ENCODE results near the gene MAP1S.

MAP1S gene

DNA sequence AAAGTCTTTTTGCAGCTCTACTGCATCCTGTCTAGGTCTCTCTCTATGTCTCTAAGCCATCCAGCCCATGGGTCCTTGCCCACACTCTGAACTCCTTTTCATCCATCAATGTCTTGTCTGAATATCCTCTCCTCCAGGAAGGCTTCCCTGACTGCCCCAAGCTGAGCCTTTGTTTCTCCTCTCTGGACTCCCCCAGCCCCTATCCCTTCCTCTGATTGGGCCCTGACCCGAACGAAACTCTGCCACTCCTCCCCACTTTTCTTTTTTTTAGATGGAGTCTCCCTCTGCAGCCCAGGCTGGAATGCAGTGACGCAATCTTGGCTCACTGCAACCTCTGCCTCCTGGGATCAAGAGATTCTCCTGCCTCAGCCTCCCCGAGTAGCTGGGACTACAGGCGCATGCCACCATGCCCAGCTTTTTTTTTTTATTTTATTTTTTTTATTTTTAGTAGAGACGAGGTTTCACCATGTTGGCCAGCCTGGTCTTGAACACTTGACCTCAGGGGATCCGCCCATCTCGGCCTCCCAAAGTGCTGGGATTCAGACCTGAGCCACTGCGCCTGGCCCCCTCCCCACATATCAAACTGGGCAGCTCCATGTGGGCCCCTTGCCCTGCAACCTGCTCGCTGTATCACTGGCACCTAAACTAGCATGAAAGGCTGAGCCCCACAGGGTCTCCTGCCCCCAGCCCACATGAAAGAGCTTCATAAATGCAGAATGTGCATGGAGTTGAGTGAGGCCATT, 30.3 kb upstream of the MAP1S start:
- DNase-seq = no peak

DNA sequence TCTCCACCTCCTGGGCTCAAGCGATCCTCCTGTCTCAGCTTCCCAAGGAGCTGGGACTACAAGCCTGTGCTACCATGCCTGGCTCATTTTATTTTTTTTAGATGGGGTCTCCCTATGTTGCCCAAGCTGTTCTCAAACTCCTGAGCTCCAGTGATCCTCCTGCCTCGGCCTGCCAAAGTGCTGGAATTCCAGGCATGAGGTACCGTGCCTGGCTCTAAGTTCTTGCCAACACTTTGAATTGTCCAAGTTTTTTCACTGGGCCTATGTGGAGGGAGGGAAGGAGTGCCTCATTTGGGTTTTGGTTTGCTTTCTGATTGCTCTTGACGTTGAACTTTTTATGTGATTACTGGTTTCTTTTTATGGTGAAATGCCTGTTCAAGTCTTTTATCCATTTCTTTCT, 26.7 kb upstream of the MAP1S start:
- no peak for DNase-seq

DNA sequence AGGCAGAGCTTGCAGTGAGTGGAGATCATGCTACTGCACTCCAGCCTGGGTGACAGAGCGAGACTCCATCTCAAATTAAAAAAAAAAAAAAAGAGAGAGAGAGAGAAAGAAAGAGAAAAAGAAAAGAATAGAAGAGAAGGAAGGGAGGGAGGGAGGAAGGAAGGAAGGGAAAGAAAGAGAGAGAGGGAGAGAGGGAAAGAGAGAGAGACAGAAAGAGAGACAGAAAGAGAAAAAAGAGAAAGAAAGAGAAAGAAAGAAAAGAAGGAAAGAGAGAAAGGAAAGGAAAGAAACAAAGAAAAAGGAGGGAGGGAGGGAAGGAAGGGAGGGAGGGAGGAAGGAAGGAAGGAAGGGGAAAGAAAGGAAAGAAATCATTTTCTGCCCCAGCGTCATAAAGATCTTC, 24.1 kb upstream of the MAP1S start:
- no peak for DNase-seq

DNA sequence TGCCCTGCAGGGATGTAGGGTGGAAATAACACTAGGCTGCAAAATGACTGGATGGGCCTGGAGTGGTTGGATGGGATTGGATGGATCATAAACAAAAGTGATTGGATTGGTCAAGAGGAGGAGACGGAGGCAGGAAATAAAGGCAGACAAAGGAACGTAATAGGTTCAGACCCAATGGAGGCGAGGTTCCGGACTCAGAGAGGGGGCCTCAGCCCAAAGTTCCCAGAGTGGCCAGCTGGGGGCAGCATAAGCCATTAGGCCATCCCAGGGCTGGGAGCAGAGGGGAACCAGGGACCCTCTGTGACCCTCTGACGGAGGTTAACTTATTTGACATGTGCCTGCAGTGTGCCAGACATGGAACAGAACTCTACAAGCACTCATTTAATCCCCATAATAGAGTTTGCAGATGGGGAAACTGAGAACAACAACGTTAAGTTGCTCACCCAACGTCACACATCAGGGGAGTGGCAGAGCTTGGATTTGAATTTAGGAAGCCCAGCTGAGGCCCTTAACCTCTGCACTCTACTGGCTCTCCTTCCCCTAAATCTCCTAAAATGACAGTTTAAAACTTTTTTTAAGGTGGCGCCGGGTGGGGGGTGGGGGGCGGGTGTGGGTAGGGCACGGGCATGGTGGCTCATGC, 15.3 kb upstream of the MAP1S start:
- no peak for DNase-seq

DNA sequence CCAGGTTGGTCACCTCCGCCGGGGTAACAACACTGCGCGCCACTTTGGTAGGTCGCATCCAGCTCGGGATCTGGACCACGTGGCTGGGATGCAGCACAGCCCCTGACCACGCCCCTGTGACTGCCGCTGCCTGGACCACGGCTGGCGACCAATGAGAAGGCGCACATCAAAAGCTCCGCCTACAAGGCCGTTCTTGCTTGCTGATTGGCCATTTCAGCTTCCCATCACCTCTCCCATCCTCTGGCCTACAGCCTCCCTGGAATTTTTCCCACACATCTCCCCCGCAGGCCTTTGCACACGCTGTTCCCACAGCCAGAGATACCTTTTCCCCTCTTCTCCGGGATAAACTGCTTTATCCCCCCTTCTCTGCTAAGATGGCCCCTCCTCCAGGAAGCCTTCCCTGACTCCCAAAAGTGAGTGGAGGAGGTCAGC, 12.5 kb upstream of the MAP1S start:
- DNase-seq = no peak

DNA sequence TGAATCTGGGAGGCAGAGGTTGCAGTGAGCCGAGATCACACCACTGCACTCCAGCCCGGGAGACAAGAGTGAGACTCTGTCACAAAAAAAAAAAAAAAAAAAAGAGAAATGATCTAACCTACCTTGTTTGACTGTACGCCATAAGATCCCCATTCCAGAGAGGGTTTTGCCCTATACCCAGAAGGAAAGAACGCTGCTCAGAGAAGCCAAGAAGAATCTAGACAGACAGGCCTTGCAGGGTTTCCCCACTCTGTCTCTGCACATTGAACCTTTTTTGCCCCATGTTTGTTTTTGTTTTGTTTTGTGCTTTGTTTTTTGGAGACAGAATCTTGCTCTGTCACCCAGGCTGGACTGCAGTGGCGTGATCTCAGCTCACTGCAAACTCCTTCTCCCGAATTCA, 7.4 kb upstream of the MAP1S start:
- DNase-seq = no peak

DNA sequence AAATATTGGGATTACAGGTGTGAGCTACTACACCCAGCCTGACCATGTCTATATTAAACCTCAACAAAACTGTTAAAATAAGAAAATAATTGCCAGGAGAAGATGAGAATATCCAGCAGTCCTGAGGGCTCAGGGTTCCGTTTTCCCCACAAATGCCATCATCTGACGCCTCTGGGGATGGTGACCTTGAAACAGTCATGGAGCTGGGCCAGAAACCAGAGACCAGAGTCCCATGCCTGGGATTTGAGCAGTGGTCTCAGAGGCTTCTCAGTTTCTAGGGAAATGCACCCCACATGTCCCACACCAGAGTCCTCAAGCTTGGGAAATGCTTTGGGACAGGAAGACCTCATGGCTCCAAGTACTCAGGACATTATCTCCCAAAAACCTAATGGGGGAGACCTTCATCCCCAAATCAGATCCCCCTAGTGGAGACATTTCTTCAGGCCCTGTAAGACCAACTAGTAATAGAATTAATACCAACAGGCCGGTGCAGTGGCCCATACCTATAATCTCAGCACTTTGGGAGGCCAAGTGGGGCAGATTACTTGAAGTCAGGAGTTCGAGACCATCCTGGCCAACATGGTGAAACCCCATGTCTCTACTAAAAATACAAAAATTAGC, 2.9 kb upstream of the MAP1S start:
- no peak for DNase-seq

DNA sequence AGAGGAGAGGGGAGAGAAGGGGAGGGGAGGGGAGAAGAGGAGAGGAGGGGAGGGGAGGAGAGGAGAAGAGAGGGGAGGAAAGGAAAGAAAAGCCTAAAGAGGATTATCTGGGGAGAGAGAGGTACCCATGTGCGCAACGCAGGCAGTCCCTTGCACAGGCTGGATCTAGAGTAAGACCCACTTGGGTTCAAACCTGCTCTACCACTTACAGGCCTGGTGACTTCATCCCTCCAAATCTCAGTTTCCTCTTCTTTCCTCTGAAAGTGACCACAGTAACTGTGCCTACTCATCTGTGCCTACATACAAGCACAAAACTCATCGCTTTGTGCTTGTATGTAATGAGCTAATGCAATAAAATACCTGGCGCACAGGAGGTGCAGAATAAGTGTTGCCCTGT, 732 bp upstream of the MAP1S start:
- peak; percentile 62 for DNase-seq

DNA sequence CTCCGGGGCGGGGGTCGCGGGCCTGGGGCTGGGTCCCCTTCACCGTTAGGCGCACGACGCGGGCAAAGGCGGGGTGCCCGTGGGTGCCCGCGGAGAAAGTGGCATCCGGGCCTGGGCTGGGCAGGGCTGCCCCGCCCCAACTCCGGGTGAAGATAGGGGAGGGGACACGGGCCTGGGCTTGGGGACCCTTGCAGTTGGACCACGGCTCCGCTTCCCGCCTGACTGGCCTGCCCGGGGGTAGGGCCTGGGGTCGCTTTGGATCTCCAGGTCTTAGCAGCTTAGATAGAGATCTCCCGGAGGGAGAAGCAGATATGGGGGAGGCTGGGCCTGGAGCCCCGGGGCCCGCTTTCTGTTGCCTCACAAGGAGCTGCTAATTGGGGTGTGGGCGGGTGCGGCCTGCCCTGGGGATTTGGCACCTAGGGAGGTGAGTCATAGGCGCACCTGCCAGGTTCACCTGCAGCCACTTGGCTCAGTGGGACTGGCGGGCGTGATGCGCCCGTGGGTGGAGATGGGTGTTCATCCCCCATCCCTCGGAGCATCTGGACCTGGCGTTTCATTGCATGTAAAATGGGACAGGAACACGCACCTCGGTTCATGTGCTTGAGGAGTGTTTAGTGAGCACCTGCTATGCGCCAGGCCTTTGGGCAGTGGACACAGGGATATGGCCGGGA, 585 bp downstream of the MAP1S start:
- no peak for DNase-seq

DNA sequence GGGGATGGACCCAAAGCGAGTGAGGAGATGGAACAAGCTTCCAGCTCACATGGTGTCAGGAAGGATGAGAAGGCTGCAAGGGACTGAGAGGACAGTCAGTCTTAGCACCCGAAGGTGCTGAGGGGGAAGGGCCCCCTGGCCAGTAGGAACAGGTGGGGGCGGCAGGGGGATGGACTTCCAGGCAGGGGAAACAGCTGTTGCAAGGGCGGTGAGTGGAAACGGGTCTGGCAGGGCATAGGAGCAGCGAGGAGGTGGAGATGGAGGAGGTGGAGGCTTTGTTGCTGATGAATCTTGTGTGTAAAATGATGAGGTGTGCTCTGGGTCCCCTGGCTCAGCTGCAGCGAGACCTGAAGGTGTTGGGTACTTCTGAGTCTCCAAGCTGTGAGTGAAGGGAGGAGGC, 1.2 kb downstream of the MAP1S start:
- DNase-seq = no peak

DNA sequence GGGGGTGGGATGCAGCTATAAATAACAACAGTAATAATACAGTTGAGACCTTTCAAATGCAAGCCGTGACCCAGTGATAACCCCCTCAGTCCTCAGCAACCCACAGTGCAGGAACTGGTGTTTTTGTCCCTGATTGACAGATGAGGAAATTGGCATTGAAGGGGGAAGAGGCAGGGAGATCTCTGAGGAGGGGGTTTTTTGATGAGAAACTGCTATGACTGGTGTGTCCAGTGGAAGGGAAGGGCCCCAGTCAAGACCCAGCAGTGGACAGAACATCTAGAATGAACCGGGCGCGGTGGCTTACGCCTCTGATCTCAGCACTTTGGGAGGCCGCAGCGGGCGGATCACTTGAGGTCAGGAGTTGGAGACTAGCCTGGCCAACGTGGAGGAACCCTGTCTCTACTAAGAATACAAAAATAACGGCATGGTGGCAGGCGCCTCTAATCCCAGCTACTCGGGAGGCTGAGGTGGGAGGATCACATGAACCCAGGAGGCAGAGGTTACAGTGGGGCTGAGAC, 1.9 kb downstream of the MAP1S start:
- no peak for DNase-seq

DNA sequence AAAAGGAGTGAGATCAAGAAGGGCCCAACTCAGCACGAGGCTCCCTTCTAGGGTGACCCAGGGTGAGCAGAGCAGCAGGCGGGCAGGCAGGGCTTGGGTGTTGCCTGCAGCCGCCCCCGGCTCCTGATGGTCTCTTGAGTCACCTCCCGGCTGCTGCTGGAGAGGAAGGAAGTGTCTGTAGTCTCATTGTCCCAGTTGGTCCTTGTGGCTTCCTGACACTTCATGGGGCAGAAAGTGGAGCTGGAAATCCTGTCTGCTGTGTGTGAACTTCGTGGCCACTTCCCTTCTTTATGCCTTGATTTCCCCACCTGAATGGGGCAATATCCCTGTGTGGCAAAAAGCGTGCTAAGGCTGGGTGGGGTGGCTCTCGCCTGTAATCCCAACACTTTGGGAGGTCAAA, 2.5 kb downstream of the MAP1S start:
- peak; percentile 91 for DNase-seq

DNA sequence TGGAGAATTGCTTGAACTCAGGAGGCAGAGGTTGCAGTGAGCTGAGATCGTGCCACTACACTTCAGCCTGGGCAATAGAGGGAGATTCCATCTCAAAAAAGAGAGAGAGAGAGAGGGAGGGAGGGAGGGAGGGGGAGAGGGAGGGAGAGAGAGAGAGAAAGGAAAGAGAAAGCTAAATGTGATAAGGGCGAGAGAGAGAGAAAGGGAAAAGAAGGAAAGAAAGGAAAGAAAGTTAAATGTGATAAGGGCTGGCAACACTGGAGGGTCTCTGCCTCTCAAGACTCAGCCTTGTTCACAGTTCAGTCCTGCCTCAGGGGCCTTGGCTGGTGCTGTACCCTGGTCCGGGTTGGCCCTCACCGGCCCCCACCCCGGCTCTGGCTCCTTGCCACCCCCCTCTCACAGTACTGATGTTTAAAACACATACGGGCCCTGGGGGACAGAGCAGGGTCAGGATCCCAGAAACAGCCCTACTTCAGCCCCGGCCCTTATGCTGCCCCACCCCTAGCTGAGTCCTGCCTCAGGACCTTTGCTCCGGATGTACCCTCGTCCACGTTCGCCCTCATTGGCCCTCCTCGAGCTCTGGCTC, 3.5 kb downstream of the MAP1S start:
- DNase-seq = no peak

DNA sequence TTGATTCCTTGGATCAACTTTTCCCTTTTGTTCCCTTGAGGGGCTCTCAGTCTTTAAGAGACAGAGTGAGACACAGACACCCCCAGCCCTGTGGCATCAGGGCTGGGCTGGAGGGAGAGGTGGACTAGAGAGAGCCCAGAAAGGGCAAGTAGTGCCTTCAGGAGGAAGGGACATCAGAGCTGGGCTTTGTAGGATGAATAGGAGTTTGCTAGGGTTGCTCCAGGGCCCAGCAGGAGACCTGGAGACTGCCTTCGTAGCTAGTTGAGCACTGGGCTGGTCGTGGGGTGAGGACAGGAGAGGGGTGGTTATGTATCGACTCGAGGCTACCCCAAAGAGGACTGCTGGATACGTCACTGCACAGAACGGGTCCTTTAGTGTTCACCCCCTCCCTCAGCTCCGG, 5.4 kb downstream of the MAP1S start:
- no peak for DNase-seq

DNA sequence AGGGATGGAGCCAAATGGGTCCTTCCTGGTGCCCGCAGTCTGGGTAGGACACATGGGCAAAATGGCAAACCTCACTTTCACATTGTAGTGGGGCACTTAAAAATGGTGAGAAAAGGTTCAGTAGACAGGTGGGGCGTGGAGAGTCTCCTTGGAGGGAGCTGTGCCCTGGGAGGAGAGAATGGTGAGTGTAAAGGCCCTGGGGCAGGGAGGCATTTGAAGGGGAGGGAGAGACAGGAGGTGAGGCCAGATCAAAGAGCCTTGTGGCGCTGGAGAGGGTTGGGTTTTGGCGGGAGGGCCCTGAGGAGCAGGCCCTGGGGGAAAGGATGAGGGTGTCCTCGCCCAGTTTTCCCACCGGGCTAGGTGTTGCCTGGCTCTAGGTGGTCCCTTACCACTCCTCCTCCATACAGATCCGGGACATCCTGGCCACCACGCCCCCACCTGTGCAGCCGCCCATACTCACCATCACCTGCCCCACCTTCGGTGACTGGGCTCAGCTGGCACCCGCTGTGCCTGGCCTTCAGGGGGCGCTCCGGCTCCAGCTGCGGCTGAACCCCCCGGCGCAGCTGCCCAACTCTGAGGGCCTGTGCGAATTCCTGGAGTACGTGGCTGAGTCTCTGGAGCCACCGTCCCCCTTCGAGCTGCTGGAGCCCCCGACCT, 6.3 kb downstream of the MAP1S start:
- DNase-seq = no peak

DNA sequence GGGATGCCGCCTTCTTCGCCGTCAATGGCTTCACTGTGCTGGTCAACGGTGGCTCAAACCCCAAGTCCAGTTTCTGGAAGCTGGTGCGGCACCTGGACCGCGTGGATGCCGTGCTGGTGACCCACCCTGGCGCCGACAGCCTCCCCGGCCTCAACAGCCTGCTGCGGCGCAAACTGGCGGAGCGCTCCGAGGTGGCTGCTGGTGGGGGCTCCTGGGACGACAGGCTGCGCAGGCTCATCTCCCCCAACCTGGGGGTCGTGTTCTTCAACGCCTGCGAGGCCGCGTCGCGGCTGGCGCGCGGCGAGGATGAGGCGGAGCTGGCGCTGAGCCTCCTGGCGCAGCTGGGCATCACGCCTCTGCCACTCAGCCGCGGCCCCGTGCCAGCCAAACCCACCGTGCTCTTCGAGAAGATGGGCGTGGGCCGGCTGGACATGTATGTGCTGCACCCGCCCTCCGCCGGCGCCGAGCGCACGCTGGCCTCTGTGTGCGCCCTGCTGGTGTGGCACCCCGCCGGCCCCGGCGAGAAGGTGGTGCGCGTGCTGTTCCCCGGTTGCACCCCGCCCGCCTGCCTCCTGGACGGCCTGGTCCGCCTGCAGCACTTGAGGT, 7.0 kb downstream of the MAP1S start:
- DNase-seq = no peak

DNA sequence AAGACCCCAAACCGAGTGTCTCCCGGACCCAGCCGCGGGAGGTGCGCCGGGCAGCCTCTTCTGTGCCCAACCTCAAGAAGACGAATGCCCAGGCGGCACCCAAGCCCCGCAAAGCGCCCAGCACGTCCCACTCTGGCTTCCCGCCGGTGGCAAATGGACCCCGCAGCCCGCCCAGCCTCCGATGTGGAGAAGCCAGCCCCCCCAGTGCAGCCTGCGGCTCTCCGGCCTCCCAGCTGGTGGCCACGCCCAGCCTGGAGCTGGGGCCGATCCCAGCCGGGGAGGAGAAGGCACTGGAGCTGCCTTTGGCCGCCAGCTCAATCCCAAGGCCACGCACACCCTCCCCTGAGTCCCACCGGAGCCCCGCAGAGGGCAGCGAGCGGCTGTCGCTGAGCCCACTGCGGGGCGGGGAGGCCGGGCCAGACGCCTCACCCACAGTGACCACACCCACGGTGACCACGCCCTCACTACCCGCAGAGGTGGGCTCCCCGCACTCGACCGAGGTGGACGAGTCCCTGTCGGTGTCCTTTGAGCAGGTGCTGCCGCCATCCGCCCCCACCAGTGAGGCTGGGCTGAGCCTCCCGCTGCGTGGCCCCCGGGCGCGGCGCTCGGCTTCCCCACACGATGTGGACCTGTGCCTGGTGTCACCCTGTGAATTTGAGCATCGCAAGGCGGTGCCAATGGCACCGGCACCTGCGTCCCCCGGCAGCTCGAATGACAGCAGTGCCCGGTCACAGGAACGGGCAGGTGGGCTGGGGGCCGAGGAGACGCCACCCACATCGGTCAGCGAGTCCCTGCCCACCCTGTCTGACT, 7.9 kb downstream of the MAP1S start:
- no peak for DNase-seq

DNA sequence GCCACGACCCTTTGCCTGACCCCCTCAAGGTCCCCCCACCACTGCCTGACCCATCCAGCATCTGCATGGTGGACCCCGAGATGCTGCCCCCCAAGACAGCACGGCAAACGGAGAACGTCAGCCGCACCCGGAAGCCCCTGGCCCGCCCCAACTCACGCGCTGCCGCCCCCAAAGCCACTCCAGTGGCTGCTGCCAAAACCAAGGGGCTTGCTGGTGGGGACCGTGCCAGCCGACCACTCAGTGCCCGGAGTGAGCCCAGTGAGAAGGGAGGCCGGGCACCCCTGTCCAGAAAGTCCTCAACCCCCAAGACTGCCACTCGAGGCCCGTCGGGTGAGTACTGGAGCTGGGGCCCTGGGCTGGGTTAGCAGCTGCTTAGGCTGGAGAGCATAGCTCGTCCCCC, 8.6 kb downstream of the MAP1S start:
- no peak for DNase-seq

DNA sequence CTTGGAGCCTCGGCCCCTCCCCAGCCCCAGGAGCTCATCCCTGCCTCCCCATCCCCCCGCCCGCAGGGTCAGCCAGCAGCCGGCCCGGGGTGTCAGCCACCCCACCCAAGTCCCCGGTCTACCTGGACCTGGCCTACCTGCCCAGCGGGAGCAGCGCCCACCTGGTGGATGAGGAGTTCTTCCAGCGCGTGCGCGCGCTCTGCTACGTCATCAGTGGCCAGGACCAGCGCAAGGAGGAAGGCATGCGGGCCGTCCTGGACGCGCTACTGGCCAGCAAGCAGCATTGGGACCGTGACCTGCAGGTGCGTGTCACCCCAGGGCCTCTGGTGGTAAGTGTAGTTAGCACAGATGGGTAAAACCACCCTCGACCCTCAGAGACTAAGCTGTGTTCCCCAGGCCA, 13.8 kb downstream of the MAP1S start:
- no peak for DNase-seq

DNA sequence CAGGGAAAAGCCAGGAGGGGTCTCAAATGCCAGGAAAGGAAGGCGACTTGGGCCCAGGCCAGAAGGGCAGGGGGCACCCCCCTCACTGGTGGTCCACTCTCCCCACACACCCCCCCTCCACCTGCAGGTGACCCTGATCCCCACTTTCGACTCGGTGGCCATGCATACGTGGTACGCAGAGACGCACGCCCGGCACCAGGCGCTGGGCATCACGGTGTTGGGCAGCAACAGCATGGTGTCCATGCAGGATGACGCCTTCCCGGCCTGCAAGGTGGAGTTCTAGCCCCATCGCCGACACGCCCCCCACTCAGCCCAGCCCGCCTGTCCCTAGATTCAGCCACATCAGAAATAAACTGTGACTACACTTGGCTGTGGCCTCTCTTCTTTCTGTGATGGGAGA, 14.9 kb downstream of the MAP1S start:
- DNase-seq = no peak

DNA sequence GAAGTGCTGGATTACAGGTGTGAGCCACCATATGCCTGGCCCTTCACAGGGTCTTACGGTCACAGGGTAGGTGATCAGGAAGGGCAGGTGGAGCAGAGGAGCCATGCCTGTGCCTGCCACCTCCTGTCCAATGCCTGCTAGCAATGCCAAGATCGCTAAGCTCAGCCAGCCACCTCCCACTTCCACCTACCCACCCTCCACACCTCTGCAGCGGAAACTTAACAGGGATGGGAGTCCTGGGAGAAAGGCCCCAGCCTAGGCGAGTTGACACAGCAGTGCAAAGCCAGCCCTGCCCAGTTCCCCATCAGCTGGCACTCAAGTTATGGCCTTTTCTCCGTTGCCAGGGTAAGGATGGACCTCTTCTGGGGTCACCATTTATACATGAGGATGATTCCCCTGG, 16.1 kb downstream of the MAP1S start:
- DNase-seq = no peak
